Muscle of leg (tissue), 16 donors: Measurements from ENCODE around the gene WDR70. TPM values are rescaled to one million over a fixed set of nuclear protein-coding genes. Genes with fewer than 3 reads are reported as not detected.
"Not testable (repeated sequence)": the region's sequence is repeated elsewhere in the genome, so short reads cannot be mapped to it uniquely, and the experiment has no call there.

Experiments
- DNase-seq: peaks from one replicate; pipeline ENCODE4 v3.0.0; 2013
- H3K27ac ChIP-seq: one replicate; pipeline ENCODE4 v1.5.1; 2013; ENCODE audit warnings: mild to moderate bottlenecking, low read length, control low read depth
- H3K27me3 ChIP-seq: one replicate; pipeline ENCODE4 v1.6.1; 2013; ENCODE audit warnings: low read length; ENCODE audit not compliant: control insufficient read depth, insufficient read depth
- H3K36me3 ChIP-seq: one replicate; pipeline ENCODE4 v1.6.1; 2013; ENCODE audit warnings: low read length; ENCODE audit not compliant: control insufficient read depth, insufficient read depth
- H3K4me1 ChIP-seq: one replicate; pipeline ENCODE4 v1.6.1; 2013; ENCODE audit warnings: low read length; ENCODE audit not compliant: control insufficient read depth, insufficient read depth
- H3K4me3 ChIP-seq: one replicate; pipeline ENCODE4 v1.5.1; 2013; ENCODE audit warnings: low read length, control low read depth
- H3K9me3 ChIP-seq: replicated peaks from 2 replicates; pipeline ENCODE4 v1.6.1; 2013; ENCODE audit warnings: low read depth, low read length; ENCODE audit not compliant: control insufficient read depth
- WGBS: methylation state at CpG from one replicate; pipeline ENCODE4 v1.1.5; 2013; ENCODE audit warnings: missing lambda C conversion rate; ENCODE audit not compliant: insufficient coverage; 5-methylcytosine and 5-hydroxymethylcytosine counted together
- long read RNA-seq, 11 donors: transcript quantifications; one replicate each; lab custom pipeline, GENCODE V29; 2026
- polyA plus RNA-seq, 8 donors: library from polyadenylated mRNA; unstranded; fragments of 120-200 nt; gene quantifications; one replicate each; pipeline versions ENCODE4 v1.2.1 to v1.2.3, GENCODE V29; 2013; ENCODE audit warnings: inconsistent platforms in 1 of 8, low replicate concordance in 1 of 8; ENCODE audit not compliant: insufficient read length in 8 of 8, insufficient read depth in 1 of 8
- total RNA-seq: library from RNA; stranded (reverse); fragments of 120-200 nt; gene quantifications from one replicate; pipeline ENCODE4 v1.2.4, GENCODE V29; 2013

WDR70 gene
- 44.2 TPM for total RNA-seq
- polyA plus RNA-seq = 10 to 100 TPM; 24.3 to 34.0 (median 27.3) TPM
- long read RNA-seq, donor 1, partial matches to known transcripts = 0 of 2 reads
- long read RNA-seq, donor 1, other reads (novel, unspliced or antisense) = 0 of 2 reads
- long read RNA-seq, donor 2 = 0 reads
- long read RNA-seq, donor 3, partial matches to known transcripts = 0 of 2 reads
- long read RNA-seq, donor 3, other reads (novel, unspliced or antisense) = 0 of 2 reads
- long read RNA-seq, donor 4, partial matches to known transcripts = 0 of 1 reads
- long read RNA-seq, donor 4, other reads (novel, unspliced or antisense) = 0 of 1 reads
- long read RNA-seq, donor 5, transcript WDR70-201 (18 exons, 2,983 nt) = major isoform, 6 of 7 reads
- long read RNA-seq, donor 5, partial matches to known transcripts = 0 of 7 reads
- long read RNA-seq, donor 5, other reads (novel, unspliced or antisense) = 0 of 7 reads
- long read RNA-seq, donor 6, partial matches to known transcripts = 0 of 5 reads
- long read RNA-seq, donor 6, other reads (novel, unspliced or antisense) = 0 of 5 reads
- long read RNA-seq, donor 7, partial matches to known transcripts = 0 of 2 reads
- long read RNA-seq, donor 7, other reads (novel, unspliced or antisense) = 0 of 2 reads
- long read RNA-seq, donor 8, partial matches to known transcripts = 0 of 4 reads
- long read RNA-seq, donor 8, other reads (novel, unspliced or antisense) = 0 of 4 reads
- long read RNA-seq, donor 9, partial matches to known transcripts = 0 of 3 reads
- long read RNA-seq, donor 9, other reads (novel, unspliced or antisense) = 0 of 3 reads
- long read RNA-seq, donor 10, transcript WDR70-201 (18 exons, 2,983 nt) = major isoform, 5 of 9 reads
- long read RNA-seq, donor 10, partial matches to known transcripts = 0 of 9 reads
- long read RNA-seq, donor 10, other reads (novel, unspliced or antisense) = 0 of 9 reads
- long read RNA-seq, donor 11, partial matches to known transcripts = 0 of 6 reads
- long read RNA-seq, donor 11, other reads (novel, unspliced or antisense) = 0 of 6 reads

- DNase-seq = peak; percentile 97
- Histone ChIP-seq H3K27ac (peak within 1 kb of the TSS; percentile 74), H3K36me3 (peaks cover 12% of the 10 kb centered on the region), H3K4me3 (peak within 1 kb of the TSS; percentile 62)
- not testable (repeated sequence) for H3K27me3 ChIP-seq, H3K9me3 ChIP-seq, H3K4me1 ChIP-seq
- 1% methylated on average over 16 of the region's 39 CpGs for WGBS
Measured at GRCh38 chr5:37379100-37379628, at the start of gene WDR70. Gene WDR70, plus strand, starts transcription at chr5:37379318. Its CDS starts 50 bp downstream, at chr5:37379368.

- H3K36me3 ChIP-seq = peaks cover 48% of the 10 kb centered on the region
- H3K4me1 ChIP-seq, H3K27me3 ChIP-seq, DNase-seq, H3K27ac ChIP-seq, H3K9me3 ChIP-seq, H3K4me3 ChIP-seq: not testable (repeated sequence)
- 93% methylated on average over 8 of the region's 12 CpGs for WGBS
Measured at GRCh38 chr5:37334754-37335153, 44.4 kb upstream of the WDR70 start.

GRCh38 chr5:37342741-37343140 lies 36.4 kb upstream of the WDR70 start:
- H3K4me1 ChIP-seq, H3K27me3 ChIP-seq, H3K4me3 ChIP-seq, H3K27ac ChIP-seq, DNase-seq, H3K9me3 ChIP-seq: not testable (repeated sequence)
- 98% methylated on average over 12 of the region's 18 CpGs for WGBS
- H3K36me3 ChIP-seq = peaks cover 58% of the 10 kb centered on the region

- H3K9me3 ChIP-seq = no peaks in the 10 kb centered on the region
- WGBS = 100% methylated on average over 3 of the region's 6 CpGs
- no peak for DNase-seq
- H3K36me3 ChIP-seq = peaks cover 53% of the 10 kb centered on the region
- no peaks in the 10 kb centered on the region for H3K4me1 ChIP-seq
- no peak overlapping the region for H3K27ac ChIP-seq
- H3K27me3 ChIP-seq = no peaks in the 10 kb centered on the region
- H3K4me3 ChIP-seq = no peak overlapping the region
Measured at GRCh38 chr5:37355161-37355560, 24.0 kb upstream of the WDR70 start.

- peaks cover 5% of the 10 kb centered on the region for H3K36me3 ChIP-seq
- H3K27me3 ChIP-seq = no peaks in the 10 kb centered on the region
- peak overlapping the region; percentile 70 for H3K4me3 ChIP-seq
- peak overlapping the region; percentile 83 for H3K27ac ChIP-seq
- H3K4me1 ChIP-seq = peaks cover 7% of the 10 kb centered on the region
- DNase-seq = no peak
- H3K9me3 ChIP-seq = no peaks in the 10 kb centered on the region
- WGBS = 0% methylated on average over 6 of the region's 7 CpGs
Measured at GRCh38 chr5:37370550-37370863, 8.6 kb upstream of the WDR70 start.

GRCh38 chr5:37370864-37371726 lies 8.0 kb upstream of the WDR70 start, which contains the start of gene NUP155:
Gene NUP155, minus strand, starts transcription at chr5:37371106. Its CDS starts 129 bp downstream, at chr5:37370977.
- 0% methylated on average over 39 of the region's 49 CpGs for WGBS
- DNase-seq = peak; percentile 99

GRCh38 chr5:37375091-37375490 lies 4.0 kb upstream of the WDR70 start:
- DNase-seq = no peak
- Histone ChIP-seq H3K4me1 (peaks cover 1% of the 10 kb centered on the region), H3K9me3 (no peaks in the 10 kb centered on the region), H3K4me3 (no peak overlapping the region), H3K36me3 (no peaks in the 10 kb centered on the region), H3K27me3 (no peaks in the 10 kb centered on the region), H3K27ac (no peak overlapping the region)
- WGBS = 100% methylated on average over 2 of the region's 3 CpGs

More at GRCh38 chr5:37370864-37371726, 8.0 kb upstream of the WDR70 start, which contains the start of gene NUP155:
- peak within 1 kb of the TSS; percentile 83 for H3K27ac ChIP-seq
- no peaks in the 10 kb centered on the region for H3K9me3 ChIP-seq
- H3K36me3 ChIP-seq = peaks cover 5% of the 10 kb centered on the region
- H3K4me3 ChIP-seq = peak within 1 kb of the TSS; percentile 70
- H3K4me1 ChIP-seq = peaks cover 7% of the 10 kb centered on the region
- H3K27me3 ChIP-seq = no peaks in the 10 kb centered on the region

- H3K27ac ChIP-seq, H3K36me3 ChIP-seq, DNase-seq, H3K27me3 ChIP-seq, H3K4me3 ChIP-seq, H3K4me1 ChIP-seq, H3K9me3 ChIP-seq: not testable (repeated sequence)
- 92% methylated on average over 7 of the region's 12 CpGs for WGBS
Measured at GRCh38 chr5:37378066-37378465, 1.1 kb upstream of the WDR70 start.

- DNase-seq = peak; percentile 58
- Histone ChIP-seq H3K36me3 (peaks cover 22% of the 10 kb centered on the region), H3K4me3 (no peak overlapping the region), H3K27me3 (no peaks in the 10 kb centered on the region), H3K27ac (no peak overlapping the region), H3K9me3 (no peaks in the 10 kb centered on the region), H3K4me1 (no peaks in the 10 kb centered on the region)
- WGBS = no CpG with 5 or more reads among the region's 3 CpGs
Measured at GRCh38 chr5:37391591-37391990, 12.5 kb downstream of the WDR70 start.
